ENCODE data around the gene DNAJC11.
"Not testable (repeated sequence)": the region's sequence is repeated elsewhere in the genome, so short reads cannot be mapped to it uniquely, and the experiment has no call there.

DNAJC11 gene

DNA sequence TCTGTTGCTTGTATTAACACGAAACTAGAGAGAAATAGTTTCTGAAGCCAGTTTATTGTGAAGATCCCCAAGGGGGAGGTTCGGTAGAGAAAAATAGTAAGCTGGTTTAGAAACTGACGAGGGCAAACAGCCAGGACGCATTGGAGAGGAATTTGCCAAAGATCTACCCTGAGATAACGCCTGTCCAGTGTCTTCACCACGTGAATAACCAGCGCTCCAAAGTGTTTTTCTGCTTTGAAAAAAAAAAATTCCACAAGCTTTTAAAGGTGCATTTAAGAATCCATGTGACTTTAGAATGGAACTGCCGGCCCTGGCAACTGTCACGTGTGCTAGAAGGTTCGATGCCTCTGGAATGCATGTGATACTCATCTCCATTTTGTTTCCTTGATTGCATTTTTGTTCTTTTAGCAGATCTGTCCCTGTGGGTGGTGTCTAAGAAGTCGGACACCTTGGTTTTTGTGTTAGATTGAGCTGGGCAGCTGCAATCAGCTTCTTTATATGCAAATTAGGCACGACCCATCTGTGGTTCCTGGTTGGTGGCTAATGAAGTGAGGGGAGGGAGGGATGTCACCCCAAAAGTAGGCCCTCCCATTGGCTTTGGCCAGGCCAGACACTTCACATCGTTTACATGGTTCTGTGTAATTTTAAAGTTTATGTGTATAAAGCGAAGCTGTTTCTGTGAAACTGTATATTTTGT lies 78.2 kb downstream of the DNAJC11 start:
- no peak for DNase-seq

DNA sequence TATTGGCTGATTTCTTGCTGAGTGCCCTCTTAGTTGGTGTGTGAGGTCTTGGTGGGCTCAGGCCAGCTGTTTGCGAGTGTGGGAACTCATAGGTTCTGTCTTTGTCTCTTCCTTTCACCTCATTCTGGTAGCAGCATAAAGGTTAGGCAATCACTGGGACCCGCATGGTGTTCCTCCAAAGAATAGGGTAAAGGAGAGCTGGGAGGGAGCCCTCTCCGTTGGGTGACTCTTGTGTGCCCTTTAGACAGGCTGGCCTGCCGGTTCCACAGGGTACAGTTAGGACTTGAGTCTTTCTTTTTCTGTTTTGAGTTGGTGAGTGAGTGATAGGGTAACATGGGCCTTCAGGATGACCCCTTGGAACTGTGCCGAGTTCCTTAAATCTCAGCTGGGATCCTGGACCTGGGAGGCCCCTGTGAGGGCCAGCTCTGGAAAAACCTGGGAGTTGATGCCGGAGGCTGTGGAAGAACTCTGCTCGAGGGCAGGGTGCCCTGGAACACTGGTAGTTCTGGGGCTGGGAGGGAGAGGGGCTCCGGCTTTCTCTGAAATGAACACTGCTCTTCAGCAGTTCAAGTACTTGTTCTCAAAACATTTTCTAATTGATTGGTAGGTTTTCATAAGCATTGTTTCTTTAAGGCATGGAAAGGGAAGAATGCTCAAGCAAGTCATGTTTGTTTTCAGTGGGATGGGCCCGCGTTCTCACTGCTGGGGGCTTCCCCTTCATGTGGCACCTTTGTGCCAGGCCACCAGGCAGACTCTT lies 79.0 kb downstream of the DNAJC11 start:
- no peak for DNase-seq

DNA sequence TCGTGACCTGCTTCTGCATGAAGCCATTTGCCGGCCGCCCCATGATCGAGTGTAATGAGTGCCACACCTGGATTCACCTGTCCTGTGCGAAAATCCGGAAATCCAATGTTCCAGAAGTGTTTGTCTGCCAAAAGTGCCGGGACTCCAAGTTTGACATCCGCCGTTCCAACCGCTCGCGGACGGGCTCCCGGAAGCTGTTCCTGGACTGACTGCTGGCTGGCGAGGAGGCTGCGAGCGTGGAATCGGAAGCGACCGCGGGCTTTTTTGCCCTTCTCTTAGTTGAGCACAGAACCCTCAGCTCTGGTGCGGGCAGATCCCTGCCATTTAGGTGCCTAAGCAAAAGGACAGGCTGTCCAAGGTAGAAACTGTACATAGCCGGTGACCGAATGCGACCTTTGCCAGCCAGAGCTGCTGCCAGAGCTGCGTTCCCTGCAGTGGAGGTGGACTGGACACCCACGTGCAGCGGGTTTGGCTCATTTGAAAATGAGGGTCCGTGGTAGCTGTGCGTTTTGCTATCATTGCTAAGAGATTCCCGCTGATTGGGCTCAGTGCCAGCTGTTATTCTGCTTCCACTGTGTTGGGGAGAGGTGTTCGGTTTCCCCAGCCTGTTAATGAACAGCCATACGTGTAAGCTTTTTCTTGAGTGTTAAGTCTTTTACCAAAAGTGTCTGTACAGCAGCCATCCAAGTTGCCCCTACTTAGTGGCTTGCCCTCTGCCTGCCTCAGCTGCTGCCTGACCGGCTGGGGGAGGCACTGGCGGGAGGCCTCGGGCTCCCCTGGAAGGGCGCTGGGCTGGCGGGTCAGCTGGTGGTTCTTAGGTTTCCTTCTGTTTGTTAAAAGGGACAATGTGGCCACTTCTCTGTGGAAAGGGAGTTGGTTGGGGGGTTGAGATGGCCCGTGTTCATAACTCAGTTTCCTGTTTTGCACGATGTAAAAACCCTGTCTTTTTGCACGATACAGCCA lies 79.9 kb downstream of the DNAJC11 start:
- DNase-seq, result no peak

DNA sequence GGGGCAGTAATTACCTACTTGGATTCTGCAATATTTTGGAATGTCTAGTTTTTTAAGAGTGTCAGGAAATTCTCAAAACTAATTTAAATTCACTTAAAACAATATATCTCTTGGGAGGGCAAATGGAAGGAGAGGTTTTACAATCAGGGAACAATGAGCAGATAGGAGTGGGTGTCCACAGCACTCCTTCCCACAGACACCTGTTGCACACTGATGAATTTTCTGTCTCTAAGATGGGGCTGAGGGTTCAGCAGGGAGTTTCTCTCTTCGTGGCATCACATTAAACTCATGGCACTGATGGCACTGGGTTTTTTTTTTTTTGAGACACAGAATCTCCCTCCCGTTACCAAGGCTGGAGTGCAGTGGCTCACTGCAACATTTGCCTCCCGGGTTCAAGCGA lies 82.6 kb downstream of the DNAJC11 start:
- DNase-seq, result no peak

- DNase-seq, result no peak
Observed at GRCh38 chr1:6614929-6615785, 86.5 kb downstream of the DNAJC11 start.

DNA sequence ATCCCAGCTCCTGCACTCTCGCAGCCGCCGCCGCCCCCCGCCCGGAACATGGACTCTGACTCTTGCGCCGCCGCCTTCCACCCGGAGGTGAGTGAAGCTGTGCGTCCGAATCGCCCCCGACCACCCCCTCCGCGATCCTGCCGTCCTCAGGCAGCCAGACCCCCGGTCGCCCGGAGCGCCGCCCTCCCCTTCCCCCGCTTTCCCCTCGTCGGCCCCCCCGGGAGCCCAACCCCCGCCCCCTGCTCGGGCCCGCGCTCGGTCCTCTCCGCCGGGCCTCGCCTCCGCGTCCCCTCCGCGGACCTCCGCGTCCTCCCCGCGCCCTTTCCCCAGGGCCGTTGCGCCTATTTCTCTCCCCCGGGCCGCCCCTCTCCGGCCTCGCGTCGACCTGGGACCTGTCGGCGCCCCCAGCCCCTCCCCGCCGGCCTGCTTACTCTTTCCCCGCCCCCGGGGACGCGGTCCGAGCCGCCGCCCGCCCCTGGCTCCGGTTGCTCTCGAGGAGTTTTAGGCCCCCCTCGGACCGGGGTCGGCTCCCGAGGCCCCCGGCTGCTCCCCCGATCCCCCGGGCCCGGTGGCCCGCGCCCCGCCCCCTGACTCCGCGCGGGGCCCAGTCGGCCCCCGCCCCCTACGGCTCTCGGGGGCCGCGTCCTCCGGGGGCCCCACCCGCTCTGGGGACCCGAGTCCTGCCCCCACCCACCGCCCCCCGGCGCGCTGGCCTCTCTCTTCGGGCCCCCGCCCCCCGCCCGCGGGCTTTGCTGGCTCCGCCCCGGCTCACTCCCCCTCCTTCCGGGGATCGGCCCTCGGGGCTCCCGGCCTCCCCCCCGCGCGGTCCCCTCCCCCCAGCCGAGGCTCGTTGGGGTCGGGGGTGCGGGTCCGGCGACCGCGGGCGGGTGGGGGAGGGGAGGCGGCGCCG lies 87.3 kb downstream of the DNAJC11 start:
- no peak for DNase-seq

DNA sequence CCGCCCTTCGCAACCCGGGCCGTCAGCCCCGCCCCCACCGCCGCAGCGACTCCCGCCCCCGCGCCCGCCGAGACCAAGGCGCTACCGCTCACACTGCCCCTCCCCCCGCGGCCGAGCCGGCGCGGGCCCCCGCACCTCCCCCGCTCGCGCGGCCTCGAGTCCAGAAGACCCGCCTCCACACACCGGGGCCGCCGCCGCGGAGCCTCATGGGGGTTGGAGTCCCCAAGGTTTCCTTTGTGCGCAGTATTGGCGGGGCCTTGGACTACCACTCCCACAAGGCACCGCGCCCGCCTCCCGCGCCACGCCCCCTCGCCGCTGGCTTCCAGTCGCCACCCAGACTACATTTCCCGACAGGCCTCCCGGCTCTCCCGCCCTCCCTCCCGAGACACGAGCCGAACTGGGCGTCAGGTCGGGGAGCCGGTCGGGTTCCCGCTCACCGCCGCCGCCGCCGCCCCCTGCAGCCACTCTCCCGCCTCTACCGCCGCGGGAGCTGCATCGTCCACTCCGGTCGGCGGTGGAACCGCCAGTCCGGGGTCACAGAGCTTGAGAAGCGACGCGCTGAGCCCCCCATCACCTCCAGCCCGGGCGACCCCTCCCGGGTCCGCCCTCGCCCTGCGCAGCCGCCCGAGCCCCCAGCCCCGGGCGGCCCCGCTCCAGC lies 88.1 kb downstream of the DNAJC11 start, which contains the start of gene PHF13:
TSS of gene PHF13 (plus strand) at position 371 of the 658 bp plus-strand sequence. CDS start 336 bp downstream, outside the sequence.
- peak; percentile 100 for DNase-seq

DNA sequence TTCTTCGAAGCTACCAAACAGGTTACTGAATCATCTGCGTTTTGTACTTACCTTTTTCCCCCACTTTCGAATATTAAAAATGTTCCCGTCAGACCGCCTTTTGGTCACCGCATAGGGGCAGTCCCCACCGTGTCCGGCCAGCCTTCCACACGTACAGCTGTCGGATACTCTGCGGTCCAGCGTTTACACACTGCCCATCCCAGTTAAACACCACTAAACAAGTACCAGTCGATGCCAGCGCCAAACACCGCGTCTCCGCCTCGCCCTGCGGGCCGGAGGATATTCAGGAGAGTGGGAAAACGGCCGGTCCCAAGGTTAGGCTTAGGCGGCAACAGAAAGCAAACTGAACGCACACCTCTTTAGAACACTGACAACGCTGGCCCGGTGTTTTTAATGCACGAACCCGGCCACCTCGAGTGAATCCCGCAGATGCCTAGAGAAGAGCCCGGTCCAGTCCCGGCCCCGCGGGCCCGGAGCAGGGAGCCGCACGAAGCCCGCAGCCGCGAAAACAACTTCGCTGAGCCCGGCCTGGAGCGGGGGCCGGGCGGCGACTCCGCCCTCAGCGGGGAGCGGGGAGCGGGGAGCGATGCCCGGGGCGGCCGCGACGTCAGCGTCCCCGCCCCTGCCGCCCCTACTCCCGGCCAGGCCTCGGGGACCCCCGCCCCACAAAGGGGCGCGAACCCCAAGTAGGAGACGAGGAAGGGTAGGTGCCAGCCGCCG lies 88.8 kb downstream of the DNAJC11 start:
- DNase-seq, result no peak

GRCh38 chr1:6603915-6604558 lies 97.6 kb downstream of the DNAJC11 start:
- DNase-seq, result no peak

DNA sequence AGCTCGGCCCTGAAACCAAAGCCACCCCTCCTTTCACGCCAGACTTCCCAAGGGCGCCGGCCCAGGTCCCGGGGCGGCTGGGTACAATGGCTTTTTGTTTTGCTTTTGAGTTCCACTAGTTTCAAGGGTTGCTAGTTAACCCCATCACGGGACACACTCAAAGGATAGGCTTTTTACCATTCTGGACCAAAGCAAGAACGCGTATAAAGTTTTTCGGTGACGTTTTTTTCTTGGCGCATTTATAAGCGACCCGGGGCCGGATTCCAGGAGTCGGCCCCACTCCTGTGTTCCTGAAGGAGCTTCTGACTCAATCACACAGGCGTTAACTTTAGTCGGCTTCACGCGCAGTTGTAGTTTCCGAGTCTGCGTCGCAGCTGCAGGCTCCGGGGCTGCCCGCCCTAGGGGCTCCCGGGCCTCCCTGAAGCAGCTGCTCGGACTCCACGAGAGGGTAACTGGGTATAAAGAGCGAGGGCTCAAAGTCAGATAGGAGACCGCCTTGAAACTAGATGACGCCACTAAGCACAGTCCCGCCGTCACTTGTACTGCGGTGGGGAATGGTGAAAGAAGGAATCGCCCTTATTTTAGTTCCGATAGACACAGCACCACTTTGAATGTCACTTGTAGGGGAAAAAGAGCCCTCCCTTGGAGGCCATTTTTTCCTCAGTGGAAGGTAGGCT lies 98.2 kb downstream of the DNAJC11 start:
- DNase-seq, result no peak

DNA sequence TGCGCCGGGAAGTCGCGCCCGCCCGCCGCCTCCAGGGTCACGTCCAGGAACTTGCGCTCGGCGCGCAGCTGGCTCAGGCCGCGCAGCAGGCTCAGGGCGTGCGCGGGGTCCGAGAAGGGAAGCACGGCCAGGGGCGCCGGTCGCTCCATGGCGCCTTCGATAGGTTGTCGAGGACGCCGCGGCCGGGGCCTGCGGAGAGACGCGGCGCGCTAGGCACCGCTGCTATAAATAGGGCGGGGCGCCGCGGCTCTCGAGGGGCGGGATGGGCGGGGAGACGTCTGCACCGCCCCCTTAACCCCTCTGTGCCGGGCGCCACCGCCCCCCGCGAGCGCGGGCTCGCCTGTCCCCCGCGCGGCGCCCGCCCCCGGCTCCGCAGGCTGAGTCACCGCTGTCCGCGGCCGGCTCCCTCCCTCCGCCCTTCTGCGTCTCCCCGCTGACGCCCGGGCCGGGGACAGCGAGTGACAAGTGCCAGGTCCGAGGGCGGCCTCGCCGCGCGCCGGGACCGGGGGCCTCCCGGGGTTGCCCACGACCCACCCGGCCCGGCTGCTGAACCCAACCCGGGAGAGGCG lies 98.9 kb downstream of the DNAJC11 start, which contains the start of gene KLHL21:
TSS of gene KLHL21 (minus strand) at position 201 of the 569 bp plus-strand sequence. CDS start at position 149, 52 bp downstream.
- DNase-seq, result peak; percentile 90

DNA sequence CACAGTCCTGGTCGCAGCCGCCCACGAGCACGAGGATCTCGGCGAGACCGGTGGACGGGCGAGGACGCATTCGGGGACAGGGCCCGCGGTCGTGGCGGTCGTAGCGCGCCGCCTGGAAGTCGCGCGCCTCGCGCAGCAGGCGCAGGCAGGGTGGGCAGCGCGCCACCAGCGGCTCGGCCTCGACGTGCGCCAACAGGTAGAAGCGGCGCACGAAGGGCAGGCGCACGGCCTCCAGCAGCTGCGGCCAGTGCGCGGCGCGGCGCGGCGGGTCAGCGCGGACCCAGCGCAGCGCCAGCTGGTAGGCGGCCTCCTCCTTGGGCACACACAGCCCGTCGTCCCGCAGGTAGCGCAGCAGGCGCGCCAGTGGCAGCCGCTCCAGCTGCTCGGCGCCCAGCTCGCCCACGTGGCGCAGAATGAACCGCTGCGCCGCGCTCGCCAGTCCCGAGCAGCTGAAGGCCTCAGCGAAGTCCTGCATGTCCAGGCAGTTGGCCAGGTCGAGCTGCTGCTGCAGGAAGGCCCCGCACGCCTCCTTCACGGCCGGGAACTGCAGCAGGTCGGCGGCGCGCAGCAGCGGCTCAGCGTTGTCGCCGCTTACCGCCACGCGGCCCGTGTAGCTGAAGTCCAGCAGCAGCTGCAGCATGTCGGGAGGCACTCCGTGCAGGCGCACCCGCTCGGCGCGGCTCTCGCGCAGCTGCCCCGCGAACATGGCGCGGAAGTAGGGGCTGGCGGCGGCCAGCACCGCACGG lies 99.5 kb downstream of the DNAJC11 start:
- peak; percentile 90 for DNase-seq

- DNase-seq, result peak; percentile 76
Observed at GRCh38 chr1:6601049-6601922, 100.3 kb downstream of the DNAJC11 start.

GRCh38 chr1:6600410-6601048 lies 101.1 kb downstream of the DNAJC11 start:
- no peak for DNase-seq

GRCh38 chr1:6599991-6600390 lies 101.6 kb downstream of the DNAJC11 start:
- not testable (repeated sequence) for DNase-seq
